Stimulated activated CD8-positive, alpha-beta memory T cell treated with anti-CD3 and anti-CD28 coated beads, Interleukin-4, amount 100 ng/mL, for 4 hours (primary cell): ENCODE measurements around the gene DNASE1L1.

ENCODE experiments used
- DNase-seq, 2 donors: peaks; one replicate each; pipeline ENCODE4 v3.0.0-alpha.2; 2020; ENCODE audit warnings: low read depth in 2 of 2, low spot score in 1 of 2

Gene DNASE1L1

GRCh38 chrX:154436983-154437752, 28.1 kb upstream of the DNASE1L1 start, which contains the start of gene GDI1:
TSS of gene GDI1 (plus strand) at chrX:154437154. CDS start at chrX:154437255, 101 bp downstream.
- DNase-seq, result no peak

- DNase-seq, result no peak
Measured at GRCh38 chrX:154436374-154436982, 27.4 kb upstream of the DNASE1L1 start.

- no peak for DNase-seq
Measured at GRCh38 chrX:154435171-154435733, 26.2 kb upstream of the DNASE1L1 start.

- no peak for DNase-seq
Measured at GRCh38 chrX:154434394-154435168, 25.5 kb upstream of the DNASE1L1 start.

GRCh38 chrX:154433605-154434004, 24.6 kb upstream of the DNASE1L1 start:
- DNase-seq, result no peak

GRCh38 chrX:154432210-154432609, 23.2 kb upstream of the DNASE1L1 start:
- DNase-seq, result no peak

GRCh38 chrX:154431341-154431740, 22.3 kb upstream of the DNASE1L1 start:
- no peak for DNase-seq

GRCh38 chrX:154430916-154431315, 21.9 kb upstream of the DNASE1L1 start:
- DNase-seq, result no peak

- no peak for DNase-seq
Measured at GRCh38 chrX:154430479-154430878, 21.4 kb upstream of the DNASE1L1 start.

- DNase-seq, result no peak
Measured at GRCh38 chrX:154429711-154430110, 20.7 kb upstream of the DNASE1L1 start.

- peak; percentile 57 to 70 for DNase-seq
Measured at GRCh38 chrX:154428176-154429171, 19.4 kb upstream of the DNASE1L1 start, which contains the start of gene ATP6AP1. TSS of gene ATP6AP1 (plus strand) at chrX:154428677. CDS start at chrX:154428693, 16 bp downstream.

- DNase-seq, result no peak
Measured at GRCh38 chrX:154426916-154427770, 18.1 kb upstream of the DNASE1L1 start.

GRCh38 chrX:154420402-154420756, 11.3 kb upstream of the DNASE1L1 start:
- no peak for DNase-seq

GRCh38 chrX:154419688-154420401, 10.8 kb upstream of the DNASE1L1 start:
- no peak for DNase-seq

GRCh38 chrX:154419189-154419588, 10.1 kb upstream of the DNASE1L1 start:
- DNase-seq, result no peak

- no peak for DNase-seq
Measured at GRCh38 chrX:154417157-154417556, 8.1 kb upstream of the DNASE1L1 start.

GRCh38 chrX:154413142-154413541, 4.1 kb upstream of the DNASE1L1 start:
- no peak for DNase-seq

- no peak for DNase-seq
Measured at GRCh38 chrX:154412468-154412867, 3.4 kb upstream of the DNASE1L1 start.

- no peak for DNase-seq
Measured at GRCh38 chrX:154411981-154412340, 2.9 kb upstream of the DNASE1L1 start.
